Panc1 (cell line): Measurements from ENCODE around the gene EZH2. TPM values are rescaled to one million over a fixed set of nuclear protein-coding genes. Genes with fewer than 3 reads are reported as not detected.

Experiments used
- ATAC-seq: fragments of 200-7000 bp; cut with Tn5 transposase; 2 replicates; pipeline ENCODE4 v1.9.1; 2020; ENCODE audit warnings: mild to moderate bottlenecking, moderate library complexity
- BruUV-seq: library from RNA; stranded (reverse); fragments of 400-500 nt; replicated peaks from 2 replicates; lab custom pipeline; 2021; lab: Mats Ljungman, UMichigan
- CTCF ChIA-PET: fragments of 300-600 bp; sonication (Branson Sonifier 250); formaldehyde crosslinking; loops from one replicate; lab custom pipeline; 2022; ENCODE audit warnings: antibody characterized with exemption; lab: Charles Lee
- POLR2A ChIA-PET: fragments of 300-600 bp; sonication (Branson Sonifier 250); formaldehyde crosslinking; loops from one replicate; lab custom pipeline; 2022; ENCODE audit warnings: antibody characterized with exemption; lab: Charles Lee
- DNase-seq: peaks from one replicate; pipeline ENCODE4 v3.0.0-alpha.2; 2010; ENCODE audit warnings: low read depth, low spot score
- H3K27ac ChIP-seq: 2 replicates; pipeline ENCODE4 v1.5.1; 2011; ENCODE audit warnings: mild to moderate bottlenecking, low read length, inconsistent platforms
- H3K27me3 ChIP-seq: fragments of 200-500 bp; sonication (Bioruptor generic); 2 replicates; pipeline ENCODE4 v1.6.0; 2014; ENCODE audit warnings: low read length, inconsistent platforms; ENCODE audit not compliant: control insufficient read depth, insufficient read depth
- H3K36me3 ChIP-seq: fragments of 200-500 bp; sonication (Bioruptor generic); 2 replicates; pipeline ENCODE4 v1.5.1; 2014; ENCODE audit warnings: inconsistent platforms, mild to moderate bottlenecking, low read length, moderate library complexity; ENCODE audit not compliant: control insufficient read depth, insufficient read depth
- H3K4me1 ChIP-seq: 2 replicates; pipeline ENCODE4 v1.5.1; 2011; ENCODE audit warnings: inconsistent platforms, mild to moderate bottlenecking, low read length, moderate library complexity; ENCODE audit not compliant: control insufficient read depth, insufficient read depth
- H3K4me3 ChIP-seq, 2 experiments: 2 replicates each; pipeline ENCODE4 v1.5.1; 2011 to 2012; ENCODE audit warnings: low read depth in 2 of 2, low read length in 2 of 2, mild to moderate bottlenecking in 2 of 2, inconsistent platforms in 1 of 2, moderate library complexity in 1 of 2
- H3K9me3 ChIP-seq: fragments of 200-500 bp; sonication (Bioruptor generic); 2 replicates; pipeline ENCODE4 v1.5.1; 2014; ENCODE audit warnings: low read depth, mild to moderate bottlenecking, inconsistent platforms, low read length, moderate library complexity; ENCODE audit not compliant: control insufficient read depth, insufficient read depth
- POLR2AphosphoS5 ChIP-seq: IDR thresholded peaks from 2 replicates; pipeline ENCODE4 v1.6.1; 2012; ENCODE audit warnings: mild to moderate bottlenecking, low read depth, low read length, moderate library complexity
- SIN3A ChIP-seq: IDR thresholded peaks from 2 replicates; pipeline ENCODE4 v1.6.1; 2012; ENCODE audit warnings: low read depth, mild to moderate bottlenecking, low read length, moderate library complexity, borderline replicate concordance; ENCODE audit not compliant: insufficient read depth
- TCF7L2 ChIP-seq: IDR thresholded peaks from 2 replicates; pipeline ENCODE4 v1.6.1; 2011; ENCODE audit warnings: mild to moderate bottlenecking, low read depth, low read length, inconsistent platforms
- in situ Hi-C: cut with HindIII; loops from 2 replicates; pipeline ENCODE4 v1.10.0; 2016; ENCODE audit warnings: low sequenced_read_pairs, low pct_unique_long_range_greater_than_20kb
- intact Hi-C: fragments of 100-400 bp; cut with micrococcal nuclease; formaldehyde crosslinking; loops from one replicate; pipeline ENCODE4 v1.10.0; 2022; ENCODE audit not compliant: unreplicated experiment
- total RNA-seq: library from RNA; stranded (reverse); gene quantifications from one replicate; pipeline ENCODE4 v1.2.1, GENCODE V29; 2021; ENCODE audit not compliant: unreplicated experiment
- TF ChIP-seq, protein P1 (sequence below), 2 experiments: IDR thresholded peaks; 2 replicates each; pipeline ENCODE4 v1.6.1; 2011 to 2012; ENCODE audit warnings: low read depth in 2 of 2, control low read depth in 1 of 2, low read length in 1 of 2, mild to moderate bottlenecking in 1 of 2, moderate library complexity in 1 of 2; ENCODE audit not compliant: insufficient read depth in 1 of 2
- TF ChIP-seq, protein P2 (sequence below): fragments of 450-650 bp; IDR thresholded peaks from 2 replicates; pipeline ENCODE4 v1.5.1; 2017; ENCODE audit warnings: mild to moderate bottlenecking

EZH2 gene
- total RNA-seq, 1 experiment from 2014 or later, result 38.3 TPM

DNA sequence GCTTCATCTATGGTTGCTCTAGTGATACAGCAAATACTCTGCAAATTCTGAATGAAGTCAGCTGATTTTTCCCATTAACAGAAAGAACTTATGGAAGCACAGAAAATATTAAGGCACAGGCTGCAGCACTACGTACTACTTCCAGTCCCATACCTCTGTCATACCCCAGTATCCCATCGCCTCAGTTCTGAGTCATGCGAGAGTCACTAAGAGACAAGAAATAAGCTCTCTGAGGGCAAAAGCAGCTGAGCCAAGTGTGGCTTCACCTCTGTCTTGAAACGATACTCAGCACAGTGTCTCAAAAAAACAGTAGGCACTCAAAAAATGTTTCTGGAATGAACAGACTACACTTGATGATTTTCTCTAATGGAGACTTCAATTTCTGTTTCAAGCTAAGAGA, 48.2 kb downstream of the EZH2 start:
- no peak for TF ChIP-seq POLR2AphosphoS5
- TF ChIP-seq TCF7L2, result no peak
- no peak for TF ChIP-seq SIN3A
- TF ChIP-seq, protein P1, sequence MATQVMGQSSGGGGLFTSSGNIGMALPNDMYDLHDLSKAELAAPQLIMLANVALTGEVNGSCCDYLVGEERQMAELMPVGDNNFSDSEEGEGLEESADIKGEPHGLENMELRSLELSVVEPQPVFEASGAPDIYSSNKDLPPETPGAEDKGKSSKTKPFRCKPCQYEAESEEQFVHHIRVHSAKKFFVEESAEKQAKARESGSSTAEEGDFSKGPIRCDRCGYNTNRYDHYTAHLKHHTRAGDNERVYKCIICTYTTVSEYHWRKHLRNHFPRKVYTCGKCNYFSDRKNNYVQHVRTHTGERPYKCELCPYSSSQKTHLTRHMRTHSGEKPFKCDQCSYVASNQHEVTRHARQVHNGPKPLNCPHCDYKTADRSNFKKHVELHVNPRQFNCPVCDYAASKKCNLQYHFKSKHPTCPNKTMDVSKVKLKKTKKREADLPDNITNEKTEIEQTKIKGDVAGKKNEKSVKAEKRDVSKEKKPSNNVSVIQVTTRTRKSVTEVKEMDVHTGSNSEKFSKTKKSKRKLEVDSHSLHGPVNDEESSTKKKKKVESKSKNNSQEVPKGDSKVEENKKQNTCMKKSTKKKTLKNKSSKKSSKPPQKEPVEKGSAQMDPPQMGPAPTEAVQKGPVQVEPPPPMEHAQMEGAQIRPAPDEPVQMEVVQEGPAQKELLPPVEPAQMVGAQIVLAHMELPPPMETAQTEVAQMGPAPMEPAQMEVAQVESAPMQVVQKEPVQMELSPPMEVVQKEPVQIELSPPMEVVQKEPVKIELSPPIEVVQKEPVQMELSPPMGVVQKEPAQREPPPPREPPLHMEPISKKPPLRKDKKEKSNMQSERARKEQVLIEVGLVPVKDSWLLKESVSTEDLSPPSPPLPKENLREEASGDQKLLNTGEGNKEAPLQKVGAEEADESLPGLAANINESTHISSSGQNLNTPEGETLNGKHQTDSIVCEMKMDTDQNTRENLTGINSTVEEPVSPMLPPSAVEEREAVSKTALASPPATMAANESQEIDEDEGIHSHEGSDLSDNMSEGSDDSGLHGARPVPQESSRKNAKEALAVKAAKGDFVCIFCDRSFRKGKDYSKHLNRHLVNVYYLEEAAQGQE (IDR thresholded peaks at IDR 0.05; ENCODE audit: insufficient read depth in 1 of 2, low read depth in 2 of 2, low read length in 1 of 2), result no peak
- TF ChIP-seq, protein P2, sequence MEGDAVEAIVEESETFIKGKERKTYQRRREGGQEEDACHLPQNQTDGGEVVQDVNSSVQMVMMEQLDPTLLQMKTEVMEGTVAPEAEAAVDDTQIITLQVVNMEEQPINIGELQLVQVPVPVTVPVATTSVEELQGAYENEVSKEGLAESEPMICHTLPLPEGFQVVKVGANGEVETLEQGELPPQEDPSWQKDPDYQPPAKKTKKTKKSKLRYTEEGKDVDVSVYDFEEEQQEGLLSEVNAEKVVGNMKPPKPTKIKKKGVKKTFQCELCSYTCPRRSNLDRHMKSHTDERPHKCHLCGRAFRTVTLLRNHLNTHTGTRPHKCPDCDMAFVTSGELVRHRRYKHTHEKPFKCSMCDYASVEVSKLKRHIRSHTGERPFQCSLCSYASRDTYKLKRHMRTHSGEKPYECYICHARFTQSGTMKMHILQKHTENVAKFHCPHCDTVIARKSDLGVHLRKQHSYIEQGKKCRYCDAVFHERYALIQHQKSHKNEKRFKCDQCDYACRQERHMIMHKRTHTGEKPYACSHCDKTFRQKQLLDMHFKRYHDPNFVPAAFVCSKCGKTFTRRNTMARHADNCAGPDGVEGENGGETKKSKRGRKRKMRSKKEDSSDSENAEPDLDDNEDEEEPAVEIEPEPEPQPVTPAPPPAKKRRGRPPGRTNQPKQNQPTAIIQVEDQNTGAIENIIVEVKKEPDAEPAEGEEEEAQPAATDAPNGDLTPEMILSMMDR, result no peak
- POLR2A ChIA-PET, result interaction anchor here (0.6 kb wide), 1 partner anchor 28 kb away, joined by 3 read pairs; no protein-coding TSS in a partner anchor
- no peaks in the 10 kb centered on the region for H3K27me3 ChIP-seq
- no peak overlapping the region for H3K4me3 ChIP-seq
- DNase-seq (no peak), ATAC-seq (no peak)
- H3K27ac ChIP-seq, result no peak overlapping the region
- in situ Hi-C loops (no loop called here), intact Hi-C loops (no loop called here)
- no peaks in the 10 kb centered on the region for H3K36me3 ChIP-seq
- H3K4me1 ChIP-seq, result no peaks in the 10 kb centered on the region
- H3K9me3 ChIP-seq, result no peaks in the 10 kb centered on the region
- CTCF ChIA-PET, result interaction anchor here (0.7 kb wide), 1 partner anchor 15 kb away, joined by 3 read pairs; no protein-coding TSS in a partner anchor
- no TSS peak for BruUV-seq

DNA sequence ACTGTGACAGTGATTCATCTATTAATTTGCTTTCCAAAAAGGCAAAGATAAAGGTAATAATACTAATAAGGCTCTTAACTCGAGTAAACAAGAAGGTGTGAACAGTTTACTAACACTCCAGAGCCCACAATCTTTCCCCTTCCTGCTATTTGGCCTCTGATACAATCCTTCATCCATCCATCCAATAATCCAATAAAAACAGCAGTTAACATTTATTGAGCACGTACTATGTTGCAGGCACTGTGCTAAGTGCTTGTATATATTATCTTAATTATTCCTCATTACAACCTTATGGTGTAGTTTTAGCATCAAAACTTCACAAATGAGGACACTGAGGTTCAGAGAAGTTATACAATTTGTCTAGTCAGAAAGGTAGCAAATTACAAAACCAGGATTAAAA, 49.5 kb downstream of the EZH2 start:
- H3K36me3 ChIP-seq, result peaks cover 2% of the 10 kb centered on the region; the same call in 1 of the 2 replicates
- BruUV-seq, result no TSS peak
- ChIA-PET CTCF (no interaction called here), POLR2A (no interaction called here)
- no peak for ATAC-seq
- H3K27ac ChIP-seq, result no peak overlapping the region
- TF ChIP-seq, protein P1 (IDR thresholded peaks at IDR 0.05; ENCODE audit: insufficient read depth in 1 of 2, low read depth in 2 of 2, low read length in 1 of 2), result no peak
- no peak for TF ChIP-seq TCF7L2
- TF ChIP-seq POLR2AphosphoS5, result no peak
- TF ChIP-seq SIN3A, result no peak
- TF ChIP-seq, protein P2, result no peak
- intact Hi-C loops (no loop called here), in situ Hi-C loops (no loop called here)
- DNase-seq, result no peak
- no peaks in the 10 kb centered on the region for H3K9me3 ChIP-seq
- H3K27me3 ChIP-seq, result no peaks in the 10 kb centered on the region
- H3K4me1 ChIP-seq, result no peaks in the 10 kb centered on the region
- no peak overlapping the region for H3K4me3 ChIP-seq
